Measurements from ENCODE around the gene SYNPR.
A peak's percentile ranks its signal among the peaks of the same experiment; 100 is the strongest.

Gene SYNPR

DNA sequence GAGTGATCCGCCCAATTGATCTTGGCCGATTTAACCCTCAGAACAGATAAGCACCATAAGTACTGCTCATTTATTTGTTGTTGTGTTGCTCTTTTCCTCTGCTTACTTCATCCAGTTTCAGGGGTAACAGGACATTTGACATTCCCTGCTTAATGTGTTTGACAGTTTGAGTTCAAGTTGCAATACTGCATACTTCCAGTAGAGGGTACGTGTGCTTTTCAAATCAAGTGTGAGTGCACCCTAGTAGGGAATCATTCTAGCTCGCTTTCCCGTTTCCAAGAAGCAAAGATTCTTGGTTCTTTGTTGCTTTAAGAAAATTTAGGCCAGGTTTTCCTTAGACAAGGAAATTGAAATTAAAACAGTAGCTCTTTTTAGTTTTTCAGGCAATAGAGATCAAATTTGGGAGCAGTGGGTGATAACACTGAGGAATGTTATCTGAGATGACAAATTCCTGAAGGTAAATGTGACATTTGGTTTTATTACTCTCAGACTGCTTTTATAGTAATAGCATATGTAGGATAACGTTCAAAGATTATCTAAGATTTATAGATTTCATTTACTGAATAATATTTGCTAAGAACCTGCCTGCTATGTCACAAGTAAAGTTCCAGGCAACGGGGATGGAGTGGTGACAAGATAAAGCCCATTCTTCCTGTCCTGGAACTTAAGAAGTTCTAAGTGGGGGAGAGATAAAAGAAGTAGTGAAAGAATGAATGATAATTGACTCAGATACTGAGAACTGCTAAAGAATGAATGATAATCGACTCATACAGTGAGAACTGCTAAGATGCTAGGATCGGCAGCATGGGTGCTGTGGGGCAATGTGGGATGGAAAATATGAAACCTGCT is 73.3 kb downstream of the SYNPR start:
- TF ChIP-seq, protein P1, sequence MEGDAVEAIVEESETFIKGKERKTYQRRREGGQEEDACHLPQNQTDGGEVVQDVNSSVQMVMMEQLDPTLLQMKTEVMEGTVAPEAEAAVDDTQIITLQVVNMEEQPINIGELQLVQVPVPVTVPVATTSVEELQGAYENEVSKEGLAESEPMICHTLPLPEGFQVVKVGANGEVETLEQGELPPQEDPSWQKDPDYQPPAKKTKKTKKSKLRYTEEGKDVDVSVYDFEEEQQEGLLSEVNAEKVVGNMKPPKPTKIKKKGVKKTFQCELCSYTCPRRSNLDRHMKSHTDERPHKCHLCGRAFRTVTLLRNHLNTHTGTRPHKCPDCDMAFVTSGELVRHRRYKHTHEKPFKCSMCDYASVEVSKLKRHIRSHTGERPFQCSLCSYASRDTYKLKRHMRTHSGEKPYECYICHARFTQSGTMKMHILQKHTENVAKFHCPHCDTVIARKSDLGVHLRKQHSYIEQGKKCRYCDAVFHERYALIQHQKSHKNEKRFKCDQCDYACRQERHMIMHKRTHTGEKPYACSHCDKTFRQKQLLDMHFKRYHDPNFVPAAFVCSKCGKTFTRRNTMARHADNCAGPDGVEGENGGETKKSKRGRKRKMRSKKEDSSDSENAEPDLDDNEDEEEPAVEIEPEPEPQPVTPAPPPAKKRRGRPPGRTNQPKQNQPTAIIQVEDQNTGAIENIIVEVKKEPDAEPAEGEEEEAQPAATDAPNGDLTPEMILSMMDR (IDR thresholded peaks at IDR 0.05; ENCODE audit: extremely low read depth, missing control alignments) = peak; percentile 62
- peak; percentile 33 for DNase-seq (ENCODE audit: low spot score)

DNA sequence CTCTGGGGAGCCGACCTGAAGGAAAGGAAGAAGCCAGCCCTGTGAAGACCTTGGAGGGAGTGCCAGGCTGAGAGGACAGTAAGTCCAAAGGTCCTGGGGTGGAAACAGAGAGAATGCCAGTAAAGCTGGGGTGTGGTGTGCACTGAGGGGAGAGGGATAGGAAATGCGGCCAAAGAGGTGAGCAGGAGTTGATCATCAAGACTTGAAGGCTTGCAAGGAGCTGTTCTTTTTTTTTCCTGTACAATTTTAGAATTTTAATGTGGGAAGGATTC is 73.8 kb downstream of the SYNPR start:
- DNase-seq (ENCODE audit: low spot score) = no peak
- TF ChIP-seq, protein P1 (IDR thresholded peaks at IDR 0.05; ENCODE audit: extremely low read depth, missing control alignments) = no peak

DNA sequence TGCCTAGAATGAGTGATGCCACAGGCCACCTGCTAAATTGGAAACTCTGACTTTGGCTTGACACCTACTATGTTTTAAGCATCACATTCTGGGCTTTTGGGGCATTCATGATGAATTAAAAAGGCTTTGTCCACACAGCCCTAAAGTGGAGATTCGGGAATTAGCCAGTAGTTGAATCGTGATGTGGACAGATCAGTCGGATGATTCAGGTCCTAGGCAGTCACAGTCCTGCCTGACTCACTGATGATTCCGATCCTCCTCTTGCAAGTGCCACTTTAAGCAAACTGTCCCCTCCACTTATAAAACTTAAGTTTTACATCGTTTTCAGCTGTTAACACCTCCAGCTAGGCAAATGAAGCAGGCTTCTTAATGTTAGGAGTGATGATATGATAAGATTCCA is 75.3 kb downstream of the SYNPR start:
- TF ChIP-seq, protein P1 (IDR thresholded peaks at IDR 0.05; ENCODE audit: extremely low read depth, missing control alignments) = no peak
- no peak for DNase-seq (ENCODE audit: low spot score)

DNA sequence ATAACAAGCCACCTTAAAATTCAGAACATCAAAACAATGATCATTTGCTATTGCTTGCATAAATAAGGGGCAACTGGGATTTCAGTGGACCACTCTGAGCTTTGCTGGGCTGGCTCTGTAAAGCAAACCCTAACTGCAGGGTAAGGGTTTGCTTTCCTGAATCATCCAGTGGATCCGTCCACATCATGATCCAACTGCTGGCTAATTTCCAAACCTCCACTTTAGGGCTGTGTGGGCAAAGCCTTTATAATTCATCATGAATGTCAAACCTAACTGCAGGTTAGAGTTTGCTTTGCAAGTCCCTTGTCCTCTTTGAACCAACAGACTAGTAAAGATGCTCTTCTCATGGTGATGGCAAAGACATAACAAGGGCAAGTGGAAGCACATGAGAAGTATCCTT is 76.1 kb downstream of the SYNPR start:
- DNase-seq (ENCODE audit: low spot score) = no peak
- TF ChIP-seq, protein P1 (IDR thresholded peaks at IDR 0.05; ENCODE audit: extremely low read depth, missing control alignments) = no peak

DNA sequence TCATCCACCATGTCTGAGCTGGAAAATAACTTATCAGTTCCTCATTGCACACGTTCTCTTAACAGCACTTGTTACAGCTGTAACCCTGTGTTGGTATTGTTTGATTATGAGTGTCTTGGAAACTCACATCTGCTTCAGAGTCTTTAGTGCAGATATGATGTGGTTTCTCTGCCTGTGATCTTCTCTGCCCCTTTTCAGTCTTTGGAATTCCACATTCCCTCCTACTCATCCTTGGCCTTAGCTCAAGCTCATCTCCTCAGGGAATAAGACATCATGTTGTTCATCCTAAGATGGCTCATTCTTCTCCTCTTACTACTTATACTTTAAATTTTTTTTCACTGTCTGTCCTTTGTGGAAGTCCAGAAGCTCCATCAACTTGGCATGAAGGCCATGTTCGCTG is 77.7 kb downstream of the SYNPR start:
- TF ChIP-seq, protein P1 (IDR thresholded peaks at IDR 0.05; ENCODE audit: extremely low read depth, missing control alignments) = no peak
- no peak for DNase-seq (ENCODE audit: low spot score)

DNA sequence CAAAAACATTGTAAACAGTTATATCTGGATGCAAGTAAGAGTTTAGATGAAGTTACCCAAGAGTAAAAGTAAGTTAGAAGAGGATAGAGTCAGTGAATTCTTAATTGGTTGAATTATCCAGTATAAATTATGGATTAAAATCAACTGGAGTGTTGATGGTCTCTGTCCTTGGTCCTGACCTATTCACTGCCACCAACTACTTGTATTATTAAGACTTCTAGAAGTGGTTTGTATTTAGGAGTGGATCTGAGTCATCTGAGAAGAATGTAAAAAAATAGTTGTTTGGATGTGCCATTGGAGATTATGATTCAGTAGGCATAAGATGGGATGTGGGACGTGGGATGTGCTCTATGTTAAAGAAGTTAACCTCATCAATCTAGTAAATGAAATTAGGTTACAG is 86.4 kb downstream of the SYNPR start:
- TF ChIP-seq, protein P1 (IDR thresholded peaks at IDR 0.05; ENCODE audit: extremely low read depth, missing control alignments) = no peak
- DNase-seq (ENCODE audit: low spot score) = no peak

DNA sequence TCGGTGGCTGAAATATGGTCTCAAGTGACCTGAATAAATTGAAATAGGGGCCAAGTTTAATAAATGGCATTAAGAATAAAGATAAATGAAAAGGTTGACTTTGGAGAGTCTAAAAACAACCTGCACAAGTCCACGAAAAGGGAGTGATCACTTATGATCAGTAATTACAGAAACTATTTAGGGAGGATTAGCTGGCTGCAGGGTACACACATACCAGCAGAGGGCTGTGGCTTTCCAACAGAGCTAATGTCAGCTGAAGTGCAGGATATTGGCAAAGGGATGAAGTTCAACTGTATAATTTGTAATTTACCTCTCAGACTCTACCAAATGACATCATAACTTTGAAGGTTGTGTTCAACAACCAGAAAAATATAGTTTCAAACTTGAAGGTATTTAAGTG is 86.8 kb downstream of the SYNPR start:
- no peak for DNase-seq (ENCODE audit: low spot score)
- TF ChIP-seq, protein P1 (IDR thresholded peaks at IDR 0.05; ENCODE audit: extremely low read depth, missing control alignments) = no peak

All from GM20000 (cell line).